ENCODE results near the gene UBLCP1.

GRCh38 chr5:159217236-159217635 lies 45.9 kb upstream of the UBLCP1 start:
- TF ChIP-seq POLR2A (IDR thresholded peaks at IDR 0.05; ENCODE audit: low read depth, low read length) (no peak), CTCF (IDR thresholded peaks at IDR 0.05; ENCODE audit: extremely low read depth in 1 of 2, insufficient read depth in 1 of 2, low read depth in 1 of 2, low read length in 2 of 2) (no peak), POLR2AphosphoS5 (IDR thresholded peaks at IDR 0.05; ENCODE audit: insufficient read depth, low read depth, low read length) (no peak), JUN (IDR thresholded peaks at IDR 0.05; ENCODE audit: borderline replicate concordance, insufficient read depth, insufficient read length, low read depth) (no peak), FOS (IDR thresholded peaks at IDR 0.05; ENCODE audit: borderline replicate concordance, insufficient read depth, low read length) (no peak), MYC (IDR thresholded peaks at IDR 0.05; ENCODE audit: low read depth, low read length) (no peak)
- TF ChIP-seq, protein P1, sequence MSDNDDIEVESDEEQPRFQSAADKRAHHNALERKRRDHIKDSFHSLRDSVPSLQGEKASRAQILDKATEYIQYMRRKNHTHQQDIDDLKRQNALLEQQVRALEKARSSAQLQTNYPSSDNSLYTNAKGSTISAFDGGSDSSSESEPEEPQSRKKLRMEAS (IDR thresholded peaks at IDR 0.05; ENCODE audit: insufficient read depth, insufficient read length), result no peak

Measured in endothelial cell of umbilical vein (primary cell).